DND-41 (cell line): ENCODE results near the gene ASCC2.

Source experiments
- EZH2 ChIP-seq: IDR thresholded peaks from 3 replicates; pipeline ENCODE4 v1.6.1; 2012; ENCODE audit warnings: borderline replicate concordance, low read depth, mild to moderate bottlenecking, moderate library complexity, low read length, inconsistent platforms; ENCODE audit not compliant: severe bottlenecking
- TF ChIP-seq, protein P1 (sequence below): IDR thresholded peaks from 2 replicates; pipeline ENCODE4 v1.5.1; 2012; ENCODE audit warnings: borderline replicate concordance, low read length, moderate library complexity, mild to moderate bottlenecking; ENCODE audit not compliant: poor library complexity, severe bottlenecking; ENCODE audit errors: extremely low read depth

DNA sequence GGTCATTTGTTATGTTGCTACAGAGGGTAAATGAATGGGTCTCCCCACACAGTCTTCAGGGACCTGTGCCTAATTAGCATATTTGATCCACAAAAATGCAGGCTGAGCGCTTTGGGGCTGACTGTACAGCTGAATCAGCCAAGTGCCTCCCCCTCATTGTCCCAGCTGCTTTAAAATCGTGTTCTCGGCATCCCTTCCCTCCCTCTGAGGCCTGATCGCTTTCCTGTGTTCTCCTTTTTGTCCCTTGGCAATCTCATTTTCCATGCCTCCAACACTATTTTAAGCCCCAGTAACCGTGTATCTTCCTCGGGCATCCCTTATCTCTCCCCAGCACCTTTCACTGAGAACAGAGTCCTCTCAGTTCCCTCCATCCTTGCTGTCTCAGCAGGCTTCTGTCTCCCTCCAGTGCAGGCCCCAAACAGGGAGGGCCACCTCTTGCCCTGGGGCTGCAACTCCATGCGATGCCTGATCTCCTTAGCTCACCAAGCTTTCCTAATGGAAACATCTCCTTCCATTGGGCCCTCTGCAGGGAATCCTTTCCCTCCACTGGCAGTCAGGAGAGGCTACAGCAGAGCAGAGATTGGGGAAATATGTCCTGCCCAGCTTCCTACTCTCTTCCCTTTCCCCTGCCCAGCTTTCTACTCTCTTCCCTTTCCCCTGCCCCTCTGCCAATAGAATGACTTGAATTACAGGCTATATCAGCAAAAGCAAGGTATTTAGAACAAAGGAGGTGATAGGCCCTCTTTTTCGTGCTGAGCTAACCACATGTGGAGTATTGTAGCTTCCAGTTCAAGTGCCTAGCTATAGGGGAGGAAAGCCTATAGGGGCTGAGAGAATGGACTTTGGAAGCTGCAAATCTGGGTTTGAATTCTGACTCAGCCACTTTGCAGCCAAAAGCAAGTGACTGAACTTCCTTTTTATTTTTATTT, 57.1 kb downstream of the ASCC2 start:
- TF ChIP-seq, protein P1, sequence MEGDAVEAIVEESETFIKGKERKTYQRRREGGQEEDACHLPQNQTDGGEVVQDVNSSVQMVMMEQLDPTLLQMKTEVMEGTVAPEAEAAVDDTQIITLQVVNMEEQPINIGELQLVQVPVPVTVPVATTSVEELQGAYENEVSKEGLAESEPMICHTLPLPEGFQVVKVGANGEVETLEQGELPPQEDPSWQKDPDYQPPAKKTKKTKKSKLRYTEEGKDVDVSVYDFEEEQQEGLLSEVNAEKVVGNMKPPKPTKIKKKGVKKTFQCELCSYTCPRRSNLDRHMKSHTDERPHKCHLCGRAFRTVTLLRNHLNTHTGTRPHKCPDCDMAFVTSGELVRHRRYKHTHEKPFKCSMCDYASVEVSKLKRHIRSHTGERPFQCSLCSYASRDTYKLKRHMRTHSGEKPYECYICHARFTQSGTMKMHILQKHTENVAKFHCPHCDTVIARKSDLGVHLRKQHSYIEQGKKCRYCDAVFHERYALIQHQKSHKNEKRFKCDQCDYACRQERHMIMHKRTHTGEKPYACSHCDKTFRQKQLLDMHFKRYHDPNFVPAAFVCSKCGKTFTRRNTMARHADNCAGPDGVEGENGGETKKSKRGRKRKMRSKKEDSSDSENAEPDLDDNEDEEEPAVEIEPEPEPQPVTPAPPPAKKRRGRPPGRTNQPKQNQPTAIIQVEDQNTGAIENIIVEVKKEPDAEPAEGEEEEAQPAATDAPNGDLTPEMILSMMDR = no peak
- no peak for TF ChIP-seq EZH2
